RWPE1 (cell line): ENCODE data around the gene WDR5.
A peak's percentile ranks its signal among the peaks of the same experiment; 100 is the strongest.

ENCODE experiments used
- CTCF ChIA-PET: fragments of 350-600 bp; sonication (Branson Sonifier 250); formaldehyde crosslinking; extraction: SDS; loops from one replicate; lab custom pipeline; 2021; lab: Yijun Ruan, JAX
- POLR2A ChIA-PET: fragments of 400-600 bp; formaldehyde crosslinking; extraction: SDS; loops from one replicate; lab custom pipeline; 2020; ENCODE audit warnings: antibody characterized with exemption; ENCODE audit not compliant: low non-redundant PET; lab: Yijun Ruan, JAX
- DNase-seq: peaks from one replicate; pipeline ENCODE4 v3.0.0; 2012; ENCODE audit warnings: low spot score
- H3K27ac ChIP-seq: fragments of 450-650 bp; 2 replicates; pipeline ENCODE4 v1.5.1; 2017
- CTCF ChIP-seq: fragments of 450-650 bp; conservative IDR thresholded peaks from 2 replicates; pipeline ENCODE4 v1.5.1; 2017; ENCODE audit warnings: low read depth, mild to moderate bottlenecking

Gene WDR5

GRCh38 chr9:134126373-134126772 is 9.5 kb upstream of the WDR5 start:
- CTCF ChIA-PET: no interaction called here
- POLR2A ChIA-PET: no interaction called here

GRCh38 chr9:134127065-134127580 is 8.8 kb upstream of the WDR5 start:
- no peak for DNase-seq
- ChIA-PET CTCF (no interaction called here), POLR2A (no interaction called here)
- TF ChIP-seq CTCF: no peak
- no peak overlapping the region for H3K27ac ChIP-seq

More at GRCh38 chr9:134126373-134126772, 9.5 kb upstream of the WDR5 start:
- DNase-seq: no peak
- no peak for TF ChIP-seq CTCF
- H3K27ac ChIP-seq: no peak overlapping the region

- ChIA-PET POLR2A (no interaction called here), CTCF (no interaction called here)
- DNase-seq: no peak
- H3K27ac ChIP-seq: no peak overlapping the region
- no peak for TF ChIP-seq CTCF
These were observed 8.3 kb upstream of the WDR5 start for GRCh38 chr9:134127616-134128015.

GRCh38 chr9:134128727-134129679 is 6.9 kb upstream of the WDR5 start:
- H3K27ac ChIP-seq: peak overlapping the region; percentile 96
- POLR2A ChIA-PET: no interaction called here
- no peak for TF ChIP-seq CTCF
- DNase-seq: no peak
- CTCF ChIA-PET: interaction anchor here (0.6 kb wide), 1 partner anchor 1490 kb away, joined by 5 read pairs; no protein-coding TSS in a partner anchor

- DNase-seq: peak; percentile 73
- CTCF ChIA-PET: interaction anchor here (0.6 kb wide), 2 partner anchors 17 to 18 kb away, joined by 4 read pairs; no protein-coding TSS in a partner anchor
- no peak for TF ChIP-seq CTCF
- POLR2A ChIA-PET: no interaction called here
- peak overlapping the region; percentile 96 for H3K27ac ChIP-seq
These were observed 5.1 kb upstream of the WDR5 start for GRCh38 chr9:134130503-134131375.

- H3K27ac ChIP-seq: peak overlapping the region; percentile 96
- CTCF ChIA-PET: no interaction called here
- DNase-seq: no peak
- no peak for TF ChIP-seq CTCF
- POLR2A ChIA-PET: no interaction called here
These were observed 4.2 kb upstream of the WDR5 start for GRCh38 chr9:134131471-134132207.
